GM06990 (cell line): ENCODE results near the gene TTLL6.

Experiments used
- DNase-seq: peaks from one replicate; pipeline ENCODE4 v3.0.0-alpha.2; 2011; ENCODE audit not compliant: insufficient read length; ENCODE audit errors: extremely low read depth
- H3K27me3 ChIP-seq: replicated peaks from 2 replicates; pipeline ENCODE4 v1.6.0; 2011; ENCODE audit warnings: low read length; ENCODE audit not compliant: control insufficient read depth, insufficient read depth
- H3K36me3 ChIP-seq: 2 replicates; pipeline ENCODE4 v1.5.1; 2011; ENCODE audit warnings: low read length; ENCODE audit not compliant: control insufficient read depth, insufficient read depth
- H3K4me3 ChIP-seq: replicated peaks from 2 replicates; pipeline ENCODE4 v1.5.1; 2011; ENCODE audit warnings: low read depth, mild to moderate bottlenecking, control low read depth, low read length
- CTCF ChIP-seq: IDR thresholded peaks from 2 replicates; pipeline ENCODE4 v1.5.1; 2011; ENCODE audit warnings: low read length, control low read depth, mild to moderate bottlenecking, inconsistent platforms; ENCODE audit not compliant: insufficient read depth, poor library complexity, severe bottlenecking

Gene TTLL6

GRCh38 chr17:48819466-48819865, 2.4 kb upstream of the TTLL6 start:
- H3K4me3 ChIP-seq, result no peak overlapping the region
- no peaks in the 10 kb centered on the region for H3K36me3 ChIP-seq
- TF ChIP-seq CTCF, result no peak
- H3K27me3 ChIP-seq, result no peaks in the 10 kb centered on the region; the same call in 1 of the 2 replicates
- DNase-seq, result no peak

GRCh38 chr17:48818361-48818841, 1.4 kb upstream of the TTLL6 start:
- no peaks in the 10 kb centered on the region; the same call in 1 of the 2 replicates for H3K27me3 ChIP-seq
- TF ChIP-seq CTCF, result no peak
- no peaks in the 10 kb centered on the region for H3K36me3 ChIP-seq
- DNase-seq, result no peak
- H3K4me3 ChIP-seq, result no peak overlapping the region

- H3K36me3 ChIP-seq, result no peaks in the 10 kb centered on the region
- DNase-seq, result no peak
- no peaks in the 10 kb centered on the region; the same call in 1 of the 2 replicates for H3K27me3 ChIP-seq
- TF ChIP-seq CTCF, result no peak
- H3K4me3 ChIP-seq, result no peak overlapping the region
Measured at GRCh38 chr17:48816438-48816773, 623 bp downstream of the TTLL6 start.

GRCh38 chr17:48815311-48815710, 1.7 kb downstream of the TTLL6 start:
- DNase-seq, result no peak
- TF ChIP-seq CTCF, result no peak
- H3K36me3 ChIP-seq, result no peaks in the 10 kb centered on the region
- no peaks in the 10 kb centered on the region; the same call in 1 of the 2 replicates for H3K27me3 ChIP-seq
- H3K4me3 ChIP-seq, result no peak overlapping the region

- DNase-seq, result no peak
- Histone ChIP-seq H3K36me3 (no peaks in the 10 kb centered on the region), H3K4me3 (no peak overlapping the region), H3K27me3 (no peaks in the 10 kb centered on the region; the same call in 1 of the 2 replicates)
- peak; percentile 80 for TF ChIP-seq CTCF
Measured at GRCh38 chr17:48814504-48814903, 2.5 kb downstream of the TTLL6 start.

GRCh38 chr17:48812001-48812400, 5.0 kb downstream of the TTLL6 start:
- H3K27me3 ChIP-seq, result no peaks in the 10 kb centered on the region; the same call in 1 of the 2 replicates
- TF ChIP-seq CTCF, result no peak

More at GRCh38 chr17:48812001-48812400, 5.0 kb downstream of the TTLL6 start:
- no peak for DNase-seq
- no peaks in the 10 kb centered on the region for H3K36me3 ChIP-seq
- H3K4me3 ChIP-seq, result no peak overlapping the region
